ENCODE results near the gene C1QA.

C1QA gene

DNA sequence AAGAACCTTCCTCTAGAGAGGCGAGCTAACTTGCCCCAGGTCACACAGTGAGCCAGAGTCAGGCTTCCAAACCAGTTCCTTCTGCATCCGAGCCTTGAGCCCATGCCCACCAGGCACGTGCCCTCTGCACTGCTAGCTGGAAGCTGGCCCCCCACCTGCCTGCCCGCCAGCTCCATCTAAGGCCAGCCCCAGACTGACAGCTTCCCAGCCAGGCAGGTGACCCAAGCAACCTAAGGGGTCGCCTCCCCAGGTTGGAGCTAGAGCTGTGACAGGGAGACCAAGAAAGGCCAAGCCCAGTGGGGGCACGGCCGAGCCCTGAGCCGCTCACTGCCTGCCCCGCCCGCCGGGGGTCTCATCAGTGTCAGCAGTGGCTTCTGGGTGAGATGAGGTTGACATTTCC is 19.9 kb upstream of the C1QA start:
- Histone ChIP-seq H3K9ac (ENCODE audit: low read length) (no peak overlapping the region), H3F3A (ENCODE audit: insufficient read depth, low read length) (no peaks in the 10 kb centered on the region), H4K20me1 (ENCODE audit: insufficient read depth, low read length) (no peaks in the 10 kb centered on the region), H3K27ac (ENCODE audit: low read depth, low read length, poor library complexity, severe bottlenecking) (no peak overlapping the region), H3K9me3 (ENCODE audit: low read length) (no peaks in the 10 kb centered on the region), H3K79me2 (ENCODE audit: insufficient read depth, low read length) (no peaks in the 10 kb centered on the region), H3K4me3 (ENCODE audit: low read depth, low read length, poor library complexity, severe bottlenecking) (no peak overlapping the region), H2AFZ (ENCODE audit: low read length) (no peak overlapping the region), H3K27me3 (ENCODE audit: insufficient read depth, low read length) (no peaks in the 10 kb centered on the region), H3K9me2 (ENCODE audit: low read depth, low read length) (no peaks in the 10 kb centered on the region), H3K4me1 (ENCODE audit: insufficient read depth, low read length, severe bottlenecking) (no peaks in the 10 kb centered on the region), H3K36me3 (ENCODE audit: insufficient read depth, low read length) (no peaks in the 10 kb centered on the region), H3K4me2 (ENCODE audit: low read length) (no peak overlapping the region)
- TF ChIP-seq, protein P1, sequence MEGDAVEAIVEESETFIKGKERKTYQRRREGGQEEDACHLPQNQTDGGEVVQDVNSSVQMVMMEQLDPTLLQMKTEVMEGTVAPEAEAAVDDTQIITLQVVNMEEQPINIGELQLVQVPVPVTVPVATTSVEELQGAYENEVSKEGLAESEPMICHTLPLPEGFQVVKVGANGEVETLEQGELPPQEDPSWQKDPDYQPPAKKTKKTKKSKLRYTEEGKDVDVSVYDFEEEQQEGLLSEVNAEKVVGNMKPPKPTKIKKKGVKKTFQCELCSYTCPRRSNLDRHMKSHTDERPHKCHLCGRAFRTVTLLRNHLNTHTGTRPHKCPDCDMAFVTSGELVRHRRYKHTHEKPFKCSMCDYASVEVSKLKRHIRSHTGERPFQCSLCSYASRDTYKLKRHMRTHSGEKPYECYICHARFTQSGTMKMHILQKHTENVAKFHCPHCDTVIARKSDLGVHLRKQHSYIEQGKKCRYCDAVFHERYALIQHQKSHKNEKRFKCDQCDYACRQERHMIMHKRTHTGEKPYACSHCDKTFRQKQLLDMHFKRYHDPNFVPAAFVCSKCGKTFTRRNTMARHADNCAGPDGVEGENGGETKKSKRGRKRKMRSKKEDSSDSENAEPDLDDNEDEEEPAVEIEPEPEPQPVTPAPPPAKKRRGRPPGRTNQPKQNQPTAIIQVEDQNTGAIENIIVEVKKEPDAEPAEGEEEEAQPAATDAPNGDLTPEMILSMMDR (IDR thresholded peaks at IDR 0.05; ENCODE audit: low read length): no peak
- TF ChIP-seq EZH2 (IDR thresholded peaks at IDR 0.05; ENCODE audit: borderline replicate concordance, low read length): no peak

DNA sequence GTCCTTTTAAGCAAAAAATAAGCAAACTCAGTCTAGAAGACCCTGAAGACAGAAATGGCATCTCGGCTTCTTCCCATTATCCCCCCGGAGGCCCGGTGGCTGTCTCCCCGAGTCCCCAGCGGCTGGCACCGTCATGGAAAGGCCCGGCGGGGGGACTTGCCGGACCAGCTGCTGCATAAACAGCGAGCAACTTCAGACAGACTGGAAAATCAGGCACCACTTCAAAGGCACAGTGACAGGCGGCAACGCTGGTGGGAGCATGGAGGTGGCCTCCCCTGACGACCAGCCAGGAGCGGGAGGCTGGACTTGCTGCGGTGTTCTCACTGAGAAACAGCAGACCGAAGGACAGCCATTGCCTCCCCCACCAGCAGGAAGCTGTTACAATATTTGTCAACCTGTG is 18.4 kb upstream of the C1QA start:
- Histone ChIP-seq H3K4me2 (ENCODE audit: low read length) (no peak overlapping the region), H3K79me2 (ENCODE audit: insufficient read depth, low read length) (no peaks in the 10 kb centered on the region), H3K27me3 (ENCODE audit: insufficient read depth, low read length) (no peaks in the 10 kb centered on the region), H3K36me3 (ENCODE audit: insufficient read depth, low read length) (no peaks in the 10 kb centered on the region), H3K27ac (ENCODE audit: low read depth, low read length, poor library complexity, severe bottlenecking) (no peak overlapping the region), H3K9ac (ENCODE audit: low read length) (no peak overlapping the region), H3K9me3 (ENCODE audit: low read length) (no peaks in the 10 kb centered on the region), H3K9me2 (ENCODE audit: low read depth, low read length) (no peaks in the 10 kb centered on the region), H3K4me3 (ENCODE audit: low read depth, low read length, poor library complexity, severe bottlenecking) (no peak overlapping the region), H2AFZ (ENCODE audit: low read length) (no peak overlapping the region), H3F3A (ENCODE audit: insufficient read depth, low read length) (no peaks in the 10 kb centered on the region), H4K20me1 (ENCODE audit: insufficient read depth, low read length) (no peaks in the 10 kb centered on the region), H3K4me1 (ENCODE audit: insufficient read depth, low read length, severe bottlenecking) (no peaks in the 10 kb centered on the region)
- TF ChIP-seq EZH2 (IDR thresholded peaks at IDR 0.05; ENCODE audit: borderline replicate concordance, low read length): no peak
- TF ChIP-seq, protein P1 (IDR thresholded peaks at IDR 0.05; ENCODE audit: low read length): no peak

DNA sequence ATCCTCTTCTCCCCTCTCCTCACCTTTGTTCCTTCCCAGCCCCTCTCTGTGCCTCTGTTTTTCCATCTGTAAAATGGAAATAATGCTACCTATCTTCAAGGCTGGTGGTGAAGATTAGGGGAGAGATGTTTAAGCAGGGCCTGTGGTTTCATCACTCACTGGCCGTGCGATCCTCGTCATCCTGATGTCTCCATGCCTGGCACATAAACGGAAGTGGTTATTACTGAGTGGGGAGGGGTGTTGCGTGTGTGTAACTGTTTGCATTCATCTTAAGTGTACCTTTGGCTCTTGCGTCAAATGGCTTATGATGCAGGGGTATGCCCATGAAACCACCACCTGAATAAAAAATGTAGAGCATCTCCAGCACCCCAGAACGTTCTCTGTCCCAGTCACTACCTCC is 17.2 kb upstream of the C1QA start:
- Histone ChIP-seq H3K9me2 (ENCODE audit: low read depth, low read length) (no peaks in the 10 kb centered on the region), H2AFZ (ENCODE audit: low read length) (no peak overlapping the region), H4K20me1 (ENCODE audit: insufficient read depth, low read length) (no peaks in the 10 kb centered on the region), H3K79me2 (ENCODE audit: insufficient read depth, low read length) (no peaks in the 10 kb centered on the region), H3K9ac (ENCODE audit: low read length) (no peak overlapping the region), H3K9me3 (ENCODE audit: low read length) (no peaks in the 10 kb centered on the region), H3K4me3 (ENCODE audit: low read depth, low read length, poor library complexity, severe bottlenecking) (no peak overlapping the region), H3F3A (ENCODE audit: insufficient read depth, low read length) (no peaks in the 10 kb centered on the region), H3K27me3 (ENCODE audit: insufficient read depth, low read length) (no peaks in the 10 kb centered on the region), H3K4me1 (ENCODE audit: insufficient read depth, low read length, severe bottlenecking) (no peaks in the 10 kb centered on the region), H3K36me3 (ENCODE audit: insufficient read depth, low read length) (no peaks in the 10 kb centered on the region), H3K27ac (ENCODE audit: low read depth, low read length, poor library complexity, severe bottlenecking) (no peak overlapping the region), H3K4me2 (ENCODE audit: low read length) (no peak overlapping the region)
- TF ChIP-seq EZH2 (IDR thresholded peaks at IDR 0.05; ENCODE audit: borderline replicate concordance, low read length): no peak
- TF ChIP-seq, protein P1 (IDR thresholded peaks at IDR 0.05; ENCODE audit: low read length): no peak
